Keratinocyte (primary cell): ENCODE results near the gene NUDT2. TPM values are rescaled to one million over a fixed set of nuclear protein-coding genes. Genes with fewer than 3 reads are reported as not detected.

Experiments
- DNase-seq: peaks from one replicate; pipeline ENCODE4 v3.0.0-alpha.2; 2011; ENCODE audit warnings: low read depth, missing footprints, low spot score
- FAIRE-seq: peaks from 2 replicates; lab custom pipeline; 2011; peaks lifted over from hg19 to GRCh38; lab: Jason Lieb, UNC
- H2AFZ ChIP-seq: 2 replicates; pipeline ENCODE4 v1.6.0; 2012; ENCODE audit warnings: low read length, control low read depth, inconsistent platforms; ENCODE audit not compliant: control insufficient read depth
- H3K27ac ChIP-seq: 2 replicates; pipeline ENCODE4 v1.5.1; 2011; ENCODE audit warnings: low read length; ENCODE audit not compliant: control insufficient read depth, insufficient read depth
- H3K27me3 ChIP-seq: 3 replicates; pipeline ENCODE4 v1.6.0; 2011; ENCODE audit warnings: low read length; ENCODE audit not compliant: control insufficient read depth, insufficient read depth; ENCODE audit errors: extremely low read depth
- H3K36me3 ChIP-seq, 2 experiments: 2 replicates in 1 of 2; 3 replicates in 1 of 2; pipeline ENCODE4 v1.5.1; 2011; ENCODE audit warnings: low read length in 2 of 2, mild to moderate bottlenecking in 1 of 2; ENCODE audit not compliant: control insufficient read depth in 2 of 2, insufficient read depth in 2 of 2; ENCODE audit errors: extremely low read depth in 1 of 2
- H3K4me1 ChIP-seq: 3 replicates; pipeline ENCODE4 v1.5.1; 2011; ENCODE audit warnings: low read length; ENCODE audit not compliant: control insufficient read depth, insufficient read depth; ENCODE audit errors: extremely low read depth
- H3K4me2 ChIP-seq: 3 replicates; pipeline ENCODE4 v1.6.0; 2011; ENCODE audit warnings: low read depth, low read length; ENCODE audit not compliant: control insufficient read depth, insufficient read depth; ENCODE audit errors: extremely low read depth
- H3K4me3 ChIP-seq, 3 experiments: fragments of 200-600 bp in 1 of 3; sonication (generic) in 1 of 3; 2 replicates in 2 of 3; 3 replicates in 1 of 3; pipeline ENCODE4 v1.5.1; 2011 to 2016; ENCODE audit warnings: low read length in 3 of 3, mild to moderate bottlenecking in 3 of 3, control low read depth in 2 of 3, inconsistent platforms in 1 of 3, low read depth in 1 of 3, mixed read lengths in 1 of 3, mixed run types in 1 of 3, moderate library complexity in 1 of 3; ENCODE audit not compliant: control insufficient read depth in 2 of 3, insufficient read depth in 2 of 3; ENCODE audit errors: extremely low read depth in 1 of 3
- H3K79me2 ChIP-seq: 2 replicates; pipeline ENCODE4 v1.6.0; 2012; ENCODE audit warnings: low read length; ENCODE audit not compliant: control insufficient read depth, insufficient read depth
- H3K9ac ChIP-seq: 3 replicates; pipeline ENCODE4 v1.6.0; 2011; ENCODE audit warnings: low read length; ENCODE audit not compliant: control insufficient read depth, insufficient read depth; ENCODE audit errors: extremely low read depth
- H3K9me1 ChIP-seq: 3 replicates; pipeline ENCODE4 v1.6.0; 2011; ENCODE audit warnings: low read length; ENCODE audit not compliant: control insufficient read depth, insufficient read depth; ENCODE audit errors: extremely low read depth
- H3K9me3 ChIP-seq: 2 replicates; pipeline ENCODE4 v1.5.1; 2012; ENCODE audit warnings: low read depth, low read length; ENCODE audit not compliant: control insufficient read depth
- H4K20me1 ChIP-seq: 3 replicates; pipeline ENCODE4 v1.6.0; 2011; ENCODE audit warnings: low read length; ENCODE audit not compliant: control insufficient read depth, insufficient read depth; ENCODE audit errors: extremely low read depth
- EZH2 ChIP-seq: IDR thresholded peaks from one replicate; pipeline ENCODE4 v1.6.1; 2012; ENCODE audit warnings: inconsistent platforms, mild to moderate bottlenecking, low read length, moderate library complexity
- dilution Hi-C: fragments of 300-500 bp; cut with MboI; formaldehyde crosslinking; loops from one replicate; pipeline ENCODE4 v1.7.0; 2020; ENCODE audit warnings: low sequenced_read_pairs; ENCODE audit not compliant: extremely low pct_ligation_motif_present
- polyA plus RNA-seq, 5 experiments: library from polyadenylated mRNA; depleted of rRNA in 3 of 5; stranded (reverse) in 3 of 5; stranded (forward) in 1 of 5; unstranded in 1 of 5; fragments of >200 nt; gene quantifications; 1 replicate in 1 of 5; 2 replicates in 3 of 5; 3 replicates in 1 of 5; pipeline versions ENCODE4 v1.2.1 to v1.2.3, GENCODE V29; 2011 to 2012; ENCODE audit warnings: missing spikeins in 2 of 5, low read depth in 1 of 5, low replicate concordance in 1 of 5
- TF ChIP-seq, protein P1 (sequence below), 3 experiments: IDR thresholded peaks in 1 of 3; conservative IDR thresholded peaks in 1 of 3; optimal IDR thresholded peaks in 1 of 3; 2 replicates in 2 of 3; 3 replicates in 1 of 3; pipeline versions ENCODE3 to v1.5.1; 2011; ENCODE audit warnings: low read length in 3 of 3, mild to moderate bottlenecking in 3 of 3, moderate library complexity in 2 of 3, control low read depth in 1 of 3, inconsistent platforms in 1 of 3; ENCODE audit not compliant: insufficient read depth in 2 of 3; ENCODE audit errors: extremely low read depth in 1 of 3

The NUDT2 gene
- polyA plus RNA-seq, 1 donor (not counting 4 experiments of a cell fraction or from before 2014, with no cell fraction given), result 33.4 TPM

DNA sequence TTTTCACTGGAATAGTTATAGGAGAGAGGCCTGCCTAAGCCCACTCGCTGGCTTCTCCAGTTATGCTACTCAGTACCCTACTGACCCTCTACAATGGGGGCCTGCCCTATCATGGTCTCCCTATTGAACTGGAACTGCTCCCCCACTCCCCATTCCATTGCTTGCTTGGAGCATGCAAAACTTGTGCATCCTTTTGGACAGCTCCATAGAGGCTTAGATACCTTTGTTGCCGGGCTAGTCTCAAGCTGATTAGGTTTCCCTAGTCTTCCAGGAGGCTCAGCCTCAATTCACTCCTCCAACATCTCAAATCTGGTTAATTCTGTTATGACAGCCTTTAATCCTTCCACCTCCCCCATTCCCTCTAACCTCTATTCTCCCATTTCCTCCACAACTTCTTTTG lies 40.2 kb upstream of the NUDT2 start:
- Histone ChIP-seq H3K27me3 (no peaks in the 10 kb centered on the region), H4K20me1 (no peaks in the 10 kb centered on the region), H3K9me1 (no peaks in the 10 kb centered on the region), H3K4me2 (no peak overlapping the region), H2AFZ (no peak overlapping the region), H3K4me1 (no peaks in the 10 kb centered on the region), H3K9ac (no peak overlapping the region), H3K27ac (no peak overlapping the region), H3K79me2 (no peaks in the 10 kb centered on the region), H3K36me3 (peaks cover 0 to 3% of the 10 kb centered on the region in 2 experiments), H3K4me3 (no peak overlapping the region), H3K9me3 (no peaks in the 10 kb centered on the region)
- dilution Hi-C loops, result no loop called here
- no peak for DNase-seq
- no peak for FAIRE-seq
- TF ChIP-seq EZH2, result no peak
- TF ChIP-seq, protein P1, sequence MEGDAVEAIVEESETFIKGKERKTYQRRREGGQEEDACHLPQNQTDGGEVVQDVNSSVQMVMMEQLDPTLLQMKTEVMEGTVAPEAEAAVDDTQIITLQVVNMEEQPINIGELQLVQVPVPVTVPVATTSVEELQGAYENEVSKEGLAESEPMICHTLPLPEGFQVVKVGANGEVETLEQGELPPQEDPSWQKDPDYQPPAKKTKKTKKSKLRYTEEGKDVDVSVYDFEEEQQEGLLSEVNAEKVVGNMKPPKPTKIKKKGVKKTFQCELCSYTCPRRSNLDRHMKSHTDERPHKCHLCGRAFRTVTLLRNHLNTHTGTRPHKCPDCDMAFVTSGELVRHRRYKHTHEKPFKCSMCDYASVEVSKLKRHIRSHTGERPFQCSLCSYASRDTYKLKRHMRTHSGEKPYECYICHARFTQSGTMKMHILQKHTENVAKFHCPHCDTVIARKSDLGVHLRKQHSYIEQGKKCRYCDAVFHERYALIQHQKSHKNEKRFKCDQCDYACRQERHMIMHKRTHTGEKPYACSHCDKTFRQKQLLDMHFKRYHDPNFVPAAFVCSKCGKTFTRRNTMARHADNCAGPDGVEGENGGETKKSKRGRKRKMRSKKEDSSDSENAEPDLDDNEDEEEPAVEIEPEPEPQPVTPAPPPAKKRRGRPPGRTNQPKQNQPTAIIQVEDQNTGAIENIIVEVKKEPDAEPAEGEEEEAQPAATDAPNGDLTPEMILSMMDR (optimal IDR thresholded peaks at IDR 0.05 in 1 of 3, IDR thresholded peaks at IDR 0.05 in 1 of 3, conservative IDR thresholded peaks at IDR 0.05 in 1 of 3; ENCODE audit: extremely low read depth in 1 of 3, insufficient read depth in 2 of 3, low read length in 3 of 3), result no peak

DNA sequence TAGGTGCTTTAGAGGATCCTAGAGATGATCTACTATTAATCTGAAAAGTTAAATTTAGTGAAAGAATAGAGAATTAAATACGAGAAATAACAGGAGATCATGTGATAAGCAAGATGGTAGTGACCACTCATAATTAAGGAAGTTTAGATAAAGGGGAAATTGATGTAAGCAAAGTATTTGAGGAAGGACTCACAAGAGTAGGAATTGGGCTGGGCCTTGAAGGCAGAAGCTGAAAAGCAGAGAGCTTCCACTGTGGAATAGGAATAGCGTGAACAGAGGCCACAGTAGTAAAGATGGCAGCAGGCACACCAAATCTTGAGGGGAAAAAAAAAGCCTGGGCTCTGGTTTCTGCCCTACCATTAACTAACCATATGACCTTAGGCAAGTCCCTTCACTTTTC lies 38.3 kb upstream of the NUDT2 start:
- no peak for FAIRE-seq

More for the DNA sequence above, 38.3 kb upstream of the NUDT2 start:
- H3K9ac ChIP-seq, result no peak overlapping the region
- no peak overlapping the region for H3K27ac ChIP-seq
- DNase-seq, result no peak
- no peak overlapping the region for H3K4me2 ChIP-seq
- no peaks in the 10 kb centered on the region for H3K9me1 ChIP-seq
- no peaks in the 10 kb centered on the region for H4K20me1 ChIP-seq
- peaks cover 0 to 3% of the 10 kb centered on the region in 2 experiments for H3K36me3 ChIP-seq
- H3K79me2 ChIP-seq, result no peaks in the 10 kb centered on the region
- H3K4me3 ChIP-seq, result no peak overlapping the region
- H3K27me3 ChIP-seq, result no peaks in the 10 kb centered on the region
- no peak for TF ChIP-seq EZH2
- TF ChIP-seq, protein P1 (optimal IDR thresholded peaks at IDR 0.05 in 1 of 3, IDR thresholded peaks at IDR 0.05 in 1 of 3, conservative IDR thresholded peaks at IDR 0.05 in 1 of 3; ENCODE audit: extremely low read depth in 1 of 3, insufficient read depth in 2 of 3, low read length in 3 of 3), result no peak
- dilution Hi-C loops, result no loop called here
- H3K4me1 ChIP-seq, result no peaks in the 10 kb centered on the region
- no peaks in the 10 kb centered on the region for H3K9me3 ChIP-seq
- no peak overlapping the region for H2AFZ ChIP-seq
